K562 treated with DMSO at 1 percent for 4 hours (cell line): ENCODE measurements around the gene TMX1. TPM values are rescaled to one million over a fixed set of nuclear protein-coding genes. Genes with fewer than 3 reads are reported as not detected.

Experiments used
- total RNA-seq: library from RNA; unstranded; fragments of 300-600 nt; gene quantifications from 2 replicates; pipeline ENCODE4 v1.2.3, GENCODE V29; 2022; ENCODE audit not compliant: insufficient read depth

The TMX1 gene
- 11.4 and 14.8 TPM in 2 replicates for total RNA-seq

GRCh38 chr14:51239813-51240803 lies at the start of gene TMX1:
TMX1 (plus strand) TSS chr14:51240247; CDS start chr14:51240293, 46 bp downstream.

Other genes with a start within 250 kb of the TMX1 start
- not detected in 2 replicates for gene TRIM9, start 145.1 kb upstream of the TMX1 start, total RNA-seq